SJSA1 (cell line): ENCODE measurements around the gene GPX4. TPM values are rescaled to one million over a fixed set of nuclear protein-coding genes. Genes with fewer than 3 reads are reported as not detected.

Experiments used
- DNase-seq, 2 experiments: peaks; one replicate each; pipeline ENCODE4 v3.0.0-alpha.2; 2015 to 2020; ENCODE audit warnings: low spot score in 2 of 2, low read depth in 1 of 2
- H3K27ac ChIP-seq: fragments of 250-450 bp; sonication (Bioruptor Pico); 2 replicates; pipeline ENCODE4 v1.5.1; 2020; ENCODE audit warnings: mild to moderate bottlenecking, moderate library complexity
- H3K27me3 ChIP-seq: fragments of 250-450 bp; sonication (Bioruptor Pico); replicated peaks from 2 replicates; pipeline ENCODE4 v1.5.1; 2020; ENCODE audit warnings: mild to moderate bottlenecking, moderate library complexity
- H3K36me3 ChIP-seq: fragments of 250-450 bp; sonication (Bioruptor Pico); 2 replicates; pipeline ENCODE4 v1.5.1; 2020; ENCODE audit warnings: mild to moderate bottlenecking
- H3K4me1 ChIP-seq: fragments of 250-450 bp; sonication (Bioruptor Pico); replicated peaks from 2 replicates; pipeline ENCODE4 v1.6.1; 2021; ENCODE audit warnings: mild to moderate bottlenecking
- H3K4me3 ChIP-seq: fragments of 250-450 bp; sonication (Bioruptor Pico); 2 replicates; pipeline ENCODE4 v1.5.1; 2020; ENCODE audit warnings: mild to moderate bottlenecking
- H3K9me3 ChIP-seq: fragments of 250-450 bp; sonication (Bioruptor Pico); replicated peaks from 2 replicates; pipeline ENCODE4 v1.5.1; 2020; ENCODE audit warnings: mild to moderate bottlenecking
- total RNA-seq: library from RNA; depleted of rRNA; stranded (reverse); fragments of >200 nt; shearing (Covaris generic); gene quantifications from 2 replicates; pipeline ENCODE4 v1.2.3, GENCODE V29; 2014

GPX4 gene
- total RNA-seq, 1 experiment from 2014 or later = 449 TPM

GRCh38 chr19:1073063-1073955 lies 30.5 kb upstream of the GPX4 start:
- Histone ChIP-seq H3K4me3 (no peak overlapping the region), H3K36me3 (no peaks in the 10 kb centered on the region), H3K27ac (no peak overlapping the region), H3K4me1 (peaks cover 7% of the 10 kb centered on the region), H3K27me3 (peaks cover 47% of the 10 kb centered on the region), H3K9me3 (no peaks in the 10 kb centered on the region)
- no peak for DNase-seq

- H3K27ac ChIP-seq = no peak overlapping the region
- H3K9me3 ChIP-seq = no peaks in the 10 kb centered on the region
- no peak overlapping the region for H3K4me3 ChIP-seq
- DNase-seq = no peak
- peaks cover 39% of the 10 kb centered on the region for H3K27me3 ChIP-seq
- peaks cover 7% of the 10 kb centered on the region for H3K4me1 ChIP-seq
- no peaks in the 10 kb centered on the region for H3K36me3 ChIP-seq
These were observed 29.8 kb upstream of the GPX4 start for GRCh38 chr19:1073956-1074517.

GRCh38 chr19:1074544-1075283 lies 29.1 kb upstream of the GPX4 start:
- Histone ChIP-seq H3K4me3 (no peak overlapping the region), H3K9me3 (no peaks in the 10 kb centered on the region), H3K4me1 (peaks cover 7% of the 10 kb centered on the region), H3K36me3 (no peaks in the 10 kb centered on the region), H3K27ac (no peak overlapping the region), H3K27me3 (peaks cover 33% of the 10 kb centered on the region)
- no peak for DNase-seq

- no peak overlapping the region for H3K27ac ChIP-seq
- no peaks in the 10 kb centered on the region for H3K36me3 ChIP-seq
- H3K4me3 ChIP-seq = no peak overlapping the region
- H3K27me3 ChIP-seq = peaks cover 20% of the 10 kb centered on the region
- H3K4me1 ChIP-seq = peaks cover 3% of the 10 kb centered on the region
- DNase-seq = no peak
- 0 out of 2 replicates have a peak, but pooled peaks cover 2% of the 10 kb centered on the region for H3K9me3 ChIP-seq
These were observed 27.8 kb upstream of the GPX4 start for GRCh38 chr19:1076046-1076386.

- Histone ChIP-seq H3K36me3 (no peaks in the 10 kb centered on the region), H3K4me1 (no peaks in the 10 kb centered on the region), H3K27me3 (peaks cover 10% of the 10 kb centered on the region), H3K27ac (no peak overlapping the region), H3K9me3 (0 out of 2 replicates have a peak, but pooled peaks cover 2% of the 10 kb centered on the region), H3K4me3 (no peak overlapping the region)
- DNase-seq = no peak
These were observed 26.8 kb upstream of the GPX4 start for GRCh38 chr19:1076951-1077350.

GRCh38 chr19:1079566-1080111 lies 24.2 kb upstream of the GPX4 start:
- Histone ChIP-seq H3K9me3 (0 out of 2 replicates have a peak, but pooled peaks cover 2% of the 10 kb centered on the region), H3K4me3 (no peak overlapping the region), H3K4me1 (peaks cover 5% of the 10 kb centered on the region; the same call in 1 of the 2 replicates), H3K27me3 (peaks cover 20% of the 10 kb centered on the region; the same call in 1 of the 2 replicates), H3K27ac (no peak overlapping the region), H3K36me3 (no peaks in the 10 kb centered on the region)
- DNase-seq = no peak

- H3K27ac ChIP-seq = no peak overlapping the region
- no peak for DNase-seq
- 0 out of 2 replicates have a peak, but pooled peaks cover 2% of the 10 kb centered on the region for H3K9me3 ChIP-seq
- peaks cover 20% of the 10 kb centered on the region; the same call in 1 of the 2 replicates for H3K27me3 ChIP-seq
- peaks cover 5% of the 10 kb centered on the region; the same call in 1 of the 2 replicates for H3K4me1 ChIP-seq
- H3K4me3 ChIP-seq = no peak overlapping the region
- no peaks in the 10 kb centered on the region for H3K36me3 ChIP-seq
These were observed 23.2 kb upstream of the GPX4 start for GRCh38 chr19:1080360-1081161.

GRCh38 chr19:1081301-1082164 lies 22.3 kb upstream of the GPX4 start:
- peaks cover 19% of the 10 kb centered on the region; the same call in 1 of the 2 replicates for H3K27me3 ChIP-seq
- H3K9me3 ChIP-seq = 0 out of 2 replicates have a peak, but pooled peaks cover 2% of the 10 kb centered on the region
- H3K4me3 ChIP-seq = no peak overlapping the region
- no peak for DNase-seq
- peaks cover 5% of the 10 kb centered on the region; the same call in 1 of the 2 replicates for H3K4me1 ChIP-seq
- H3K36me3 ChIP-seq = no peaks in the 10 kb centered on the region
- H3K27ac ChIP-seq = no peak overlapping the region

- H3K4me3 ChIP-seq = no peak overlapping the region
- DNase-seq = no peak
These were observed 21.4 kb upstream of the GPX4 start for GRCh38 chr19:1082165-1082927.

GRCh38 chr19:1082928-1083816 lies 20.6 kb upstream of the GPX4 start:
- H3K36me3 ChIP-seq = peaks cover 8% of the 10 kb centered on the region
- H3K27me3 ChIP-seq = peaks cover 15% of the 10 kb centered on the region; the same call in 1 of the 2 replicates
- H3K4me3 ChIP-seq = no peak overlapping the region
- no peak for DNase-seq
- H3K27ac ChIP-seq = no peak overlapping the region
- H3K9me3 ChIP-seq = 0 out of 2 replicates have a peak, but pooled peaks cover 2% of the 10 kb centered on the region
- H3K4me1 ChIP-seq = peaks cover 5% of the 10 kb centered on the region; the same call in 1 of the 2 replicates

More at GRCh38 chr19:1082165-1082927, 21.4 kb upstream of the GPX4 start:
- H3K9me3 ChIP-seq = 0 out of 2 replicates have a peak, but pooled peaks cover 2% of the 10 kb centered on the region
- H3K27ac ChIP-seq = no peak overlapping the region
- peaks cover 2% of the 10 kb centered on the region; the same call in 1 of the 2 replicates for H3K36me3 ChIP-seq
- H3K4me1 ChIP-seq = peaks cover 5% of the 10 kb centered on the region; the same call in 1 of the 2 replicates
- peaks cover 15% of the 10 kb centered on the region; the same call in 1 of the 2 replicates for H3K27me3 ChIP-seq
